Caco-2 (cell line): Measurements from ENCODE around the gene SLC25A26. TPM values are rescaled to one million over a fixed set of nuclear protein-coding genes. Genes with fewer than 3 reads are reported as not detected.

Experiments
- BruUV-seq: library from RNA; stranded (reverse); fragments of 400-500 nt; replicated peaks from 2 replicates; lab custom pipeline; 2021; lab: Mats Ljungman, UMichigan
- CTCF ChIA-PET: fragments of 300-600 bp; sonication (Branson Sonifier 250); formaldehyde crosslinking; loops from one replicate; lab custom pipeline; 2022; ENCODE audit warnings: antibody characterized with exemption; lab: Charles Lee
- POLR2A ChIA-PET: fragments of 300-600 bp; sonication (Branson Sonifier 250); formaldehyde crosslinking; loops from one replicate; lab custom pipeline; 2022; ENCODE audit warnings: antibody characterized with exemption; lab: Charles Lee
- DNase-seq, 2 experiments: peaks; one replicate each; pipeline versions ENCODE4 v3.0.0 to v3.0.0-alpha.2; 2020 to 2022
- H3K27me3 ChIP-seq: replicated peaks from 2 replicates; pipeline ENCODE4 v1.6.0; 2011; ENCODE audit warnings: low read length; ENCODE audit not compliant: control insufficient read depth, insufficient read depth
- H3K36me3 ChIP-seq: 2 replicates; pipeline ENCODE4 v1.5.1; 2011; ENCODE audit warnings: low read length; ENCODE audit not compliant: control insufficient read depth, insufficient read depth
- H3K4me1 ChIP-seq: fragments of 250-450 bp; sonication (Bioruptor Pico); 2 replicates; pipeline ENCODE4 v1.5.1; 2020; ENCODE audit warnings: mild to moderate bottlenecking
- H3K4me3 ChIP-seq: 2 replicates; pipeline ENCODE4 v1.5.1; 2011; ENCODE audit warnings: low read depth, mild to moderate bottlenecking, control low read depth, low read length
- H3K9me3 ChIP-seq: fragments of 250-450 bp; sonication (Bioruptor Pico); 2 replicates; pipeline ENCODE4 v1.5.1; 2020; ENCODE audit warnings: mild to moderate bottlenecking, moderate library complexity
- H3K27ac Mint-ChIP-seq: one replicate; pipeline ENCODE4 v1.8.0; 2022; ENCODE audit warnings: mixed read lengths; ENCODE audit not compliant: unreplicated experiment
- H3K27me3 Mint-ChIP-seq: one replicate; pipeline ENCODE4 v1.8.0; 2022; ENCODE audit warnings: mixed read lengths; ENCODE audit not compliant: insufficient read depth, unreplicated experiment
- H3K36me3 Mint-ChIP-seq: one replicate; pipeline ENCODE4 v1.8.0; 2022; ENCODE audit warnings: mild to moderate bottlenecking, mixed read lengths; ENCODE audit not compliant: insufficient read depth, unreplicated experiment
- H3K4me1 Mint-ChIP-seq: one replicate; pipeline ENCODE4 v1.8.0; 2022; ENCODE audit warnings: low read depth, mixed read lengths; ENCODE audit not compliant: unreplicated experiment
- H3K4me3 Mint-ChIP-seq: one replicate; pipeline ENCODE4 v1.8.0; 2022; ENCODE audit warnings: mild to moderate bottlenecking, moderate library complexity, mixed read lengths; ENCODE audit not compliant: unreplicated experiment
- H3K9me3 Mint-ChIP-seq: one replicate; pipeline ENCODE4 v1.8.0; 2022; ENCODE audit warnings: mixed read lengths; ENCODE audit not compliant: unreplicated experiment
- intact Hi-C: fragments of 100-400 bp; cut with micrococcal nuclease; formaldehyde crosslinking; loops from one replicate; pipeline ENCODE4 v1.10.0; 2022; ENCODE audit not compliant: unreplicated experiment
- total RNA-seq: library from RNA; stranded (reverse); gene quantifications from 2 replicates; pipeline ENCODE4 v1.2.3, GENCODE V29; 2022
- TF ChIP-seq, protein P1 (sequence below), 2 experiments: fragments of 200-600 bp in 1 of 2; IDR thresholded peaks; 1 replicate in 1 of 2; 2 replicates in 1 of 2; pipeline versions ENCODE4 v1.5.1 to v1.8.0; 2011 to 2022; ENCODE audit warnings: antibody characterized with exemption in 1 of 2, control low read depth in 1 of 2, inconsistent platforms in 1 of 2, low read depth in 1 of 2, low read length in 1 of 2, mild to moderate bottlenecking in 1 of 2, moderate library complexity in 1 of 2; ENCODE audit not compliant: insufficient read depth in 1 of 2, severe bottlenecking in 1 of 2, unreplicated experiment in 1 of 2

SLC25A26 gene
- total RNA-seq, 1 experiment from 2014 or later: 25.4 TPM

DNA sequence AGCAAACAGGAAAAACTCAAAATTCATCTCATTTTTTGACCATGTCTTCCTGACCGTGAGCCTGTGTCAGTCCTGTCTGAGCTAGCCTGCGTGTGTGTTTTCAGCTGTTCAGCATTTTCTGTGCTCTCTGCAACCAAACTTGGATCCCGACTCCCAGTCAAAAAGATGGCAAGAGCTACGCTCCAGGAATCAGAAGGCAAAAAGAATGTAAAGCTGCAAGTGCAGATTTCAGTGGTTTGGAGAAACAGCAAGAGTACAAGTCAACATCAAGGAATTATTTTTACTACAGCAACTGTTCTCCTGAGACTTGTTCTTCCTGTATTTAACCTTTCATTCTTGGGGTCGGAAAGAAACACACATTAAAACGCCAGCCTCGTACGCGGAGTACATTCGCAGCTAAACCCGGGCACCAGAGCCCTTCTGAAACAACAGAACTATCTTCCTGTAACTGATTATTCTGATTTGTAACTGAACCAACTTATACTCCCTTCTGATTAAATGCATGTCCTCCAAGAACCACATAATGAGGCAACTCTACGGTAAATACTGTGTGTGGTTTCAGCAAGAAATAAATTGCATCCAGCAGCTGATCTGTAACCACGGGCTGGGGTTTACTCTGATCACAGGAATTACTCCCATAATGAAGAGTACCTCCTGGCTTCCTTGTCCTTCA lies 172.7 kb downstream of the SLC25A26 start:
- Histone ChIP-seq H3K27me3 (no peaks in the 10 kb centered on the region), H3K4me1 (no peaks in the 10 kb centered on the region), H3K36me3 (peaks cover 5% of the 10 kb centered on the region), H3K9me3 (no peaks in the 10 kb centered on the region), H3K4me3 (no peak overlapping the region)
- Mint-ChIP-seq H3K27ac (no peak overlapping the region), H3K27me3 (no peaks in the 10 kb centered on the region), H3K4me3 (no peak overlapping the region), H3K36me3 (peaks cover 57% of the 10 kb centered on the region), H3K4me1 (no peaks in the 10 kb centered on the region), H3K9me3 (no peaks in the 10 kb centered on the region)
- no TSS peak for BruUV-seq
- TF ChIP-seq, protein P1, sequence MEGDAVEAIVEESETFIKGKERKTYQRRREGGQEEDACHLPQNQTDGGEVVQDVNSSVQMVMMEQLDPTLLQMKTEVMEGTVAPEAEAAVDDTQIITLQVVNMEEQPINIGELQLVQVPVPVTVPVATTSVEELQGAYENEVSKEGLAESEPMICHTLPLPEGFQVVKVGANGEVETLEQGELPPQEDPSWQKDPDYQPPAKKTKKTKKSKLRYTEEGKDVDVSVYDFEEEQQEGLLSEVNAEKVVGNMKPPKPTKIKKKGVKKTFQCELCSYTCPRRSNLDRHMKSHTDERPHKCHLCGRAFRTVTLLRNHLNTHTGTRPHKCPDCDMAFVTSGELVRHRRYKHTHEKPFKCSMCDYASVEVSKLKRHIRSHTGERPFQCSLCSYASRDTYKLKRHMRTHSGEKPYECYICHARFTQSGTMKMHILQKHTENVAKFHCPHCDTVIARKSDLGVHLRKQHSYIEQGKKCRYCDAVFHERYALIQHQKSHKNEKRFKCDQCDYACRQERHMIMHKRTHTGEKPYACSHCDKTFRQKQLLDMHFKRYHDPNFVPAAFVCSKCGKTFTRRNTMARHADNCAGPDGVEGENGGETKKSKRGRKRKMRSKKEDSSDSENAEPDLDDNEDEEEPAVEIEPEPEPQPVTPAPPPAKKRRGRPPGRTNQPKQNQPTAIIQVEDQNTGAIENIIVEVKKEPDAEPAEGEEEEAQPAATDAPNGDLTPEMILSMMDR (IDR thresholded peaks at IDR 0.05; ENCODE audit: insufficient read depth in 1 of 2, low read depth in 1 of 2, low read length in 1 of 2, severe bottlenecking in 1 of 2, unreplicated experiment in 1 of 2): no peak
- no peak for DNase-seq
- POLR2A ChIA-PET: no interaction called here
- CTCF ChIA-PET: no interaction called here
- intact Hi-C loops: no loop called here

DNA sequence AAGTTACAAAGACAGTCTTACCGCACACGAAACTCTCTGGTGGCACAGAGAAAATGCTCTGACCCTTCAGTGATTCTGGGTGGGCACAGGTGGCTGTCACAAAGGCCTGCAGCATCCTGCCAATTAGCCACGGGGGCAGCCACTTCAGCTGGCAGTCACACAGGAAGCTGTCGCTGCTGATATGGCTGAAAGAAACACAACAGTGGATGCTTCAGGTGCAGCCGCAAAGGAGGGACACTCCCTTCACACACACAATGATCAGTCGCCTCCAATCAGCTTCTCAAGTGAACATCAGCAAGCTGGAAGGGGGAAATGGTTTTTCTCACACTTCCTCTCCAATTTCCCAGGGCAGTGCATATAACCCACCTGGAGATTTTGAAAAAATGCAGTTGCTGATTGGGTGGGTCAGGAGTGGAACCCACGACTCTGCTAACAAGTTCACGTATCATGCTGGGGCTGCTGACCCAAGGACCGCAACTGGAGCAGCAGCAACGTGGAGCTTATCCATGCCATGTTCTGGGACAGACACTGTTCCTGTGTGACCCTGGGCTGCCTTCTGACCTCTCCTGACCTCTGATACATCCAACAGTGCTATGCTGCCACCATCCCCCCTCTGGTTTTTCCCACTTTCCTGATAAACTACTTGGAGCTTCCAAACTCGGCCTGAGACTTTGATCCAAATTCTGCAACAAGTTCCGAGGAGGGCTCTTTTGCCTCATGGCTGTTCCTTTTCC lies 173.4 kb downstream of the SLC25A26 start:
- Histone ChIP-seq H3K4me3 (no peak overlapping the region), H3K36me3 (peaks cover 5% of the 10 kb centered on the region), H3K4me1 (no peaks in the 10 kb centered on the region), H3K27me3 (no peaks in the 10 kb centered on the region), H3K9me3 (no peaks in the 10 kb centered on the region)
- H3K27me3 Mint-ChIP-seq: no peaks in the 10 kb centered on the region
- no TSS peak for BruUV-seq
- no peaks in the 10 kb centered on the region for H3K4me1 Mint-ChIP-seq
- ChIA-PET POLR2A (no interaction called here), CTCF (no interaction called here)
- peaks cover 62% of the 10 kb centered on the region for H3K36me3 Mint-ChIP-seq
- H3K4me3 Mint-ChIP-seq: no peak overlapping the region
- TF ChIP-seq, protein P1 (IDR thresholded peaks at IDR 0.05; ENCODE audit: insufficient read depth in 1 of 2, low read depth in 1 of 2, low read length in 1 of 2, severe bottlenecking in 1 of 2, unreplicated experiment in 1 of 2): no peak
- intact Hi-C loops: no loop called here
- peak overlapping the region; percentile 42 for H3K27ac Mint-ChIP-seq
- no peak for DNase-seq
- no peaks in the 10 kb centered on the region for H3K9me3 Mint-ChIP-seq

DNA sequence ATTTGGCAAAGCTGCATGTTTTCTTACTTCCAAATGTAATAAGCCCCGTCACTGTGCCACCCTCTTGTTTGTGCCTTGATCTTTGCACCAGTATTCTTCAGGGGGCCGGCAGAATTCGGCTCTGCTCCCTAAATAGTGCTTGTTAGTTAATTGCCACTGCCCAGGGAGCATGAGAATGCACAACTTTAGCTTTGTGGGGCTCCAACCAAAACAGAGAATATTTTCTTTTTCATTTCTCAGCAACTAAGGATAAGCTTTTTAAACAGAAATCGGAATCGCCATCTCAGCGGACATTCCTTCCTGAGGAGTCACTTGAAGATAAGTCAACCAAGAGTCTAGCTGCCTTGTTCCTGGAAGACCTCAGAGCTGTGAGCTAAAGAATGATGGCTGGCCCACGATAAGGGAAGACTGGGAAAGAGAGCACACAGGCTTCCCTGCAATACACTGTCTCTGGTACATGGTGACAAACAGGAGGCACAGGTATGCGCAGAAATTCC lies 174.0 kb downstream of the SLC25A26 start:
- DNase-seq: no peak
- intact Hi-C loops: no loop called here
- H3K27me3 ChIP-seq: no peaks in the 10 kb centered on the region
- H3K4me3 ChIP-seq: no peak overlapping the region
- H3K9me3 ChIP-seq: no peaks in the 10 kb centered on the region
- H3K27me3 Mint-ChIP-seq: no peaks in the 10 kb centered on the region
- H3K4me1 ChIP-seq: no peaks in the 10 kb centered on the region
- H3K27ac Mint-ChIP-seq: peak overlapping the region; percentile 42
- H3K36me3 ChIP-seq: peaks cover 5% of the 10 kb centered on the region
- H3K4me1 Mint-ChIP-seq: no peaks in the 10 kb centered on the region
- ChIA-PET CTCF (no interaction called here), POLR2A (no interaction called here)
- no peaks in the 10 kb centered on the region for H3K9me3 Mint-ChIP-seq
- peaks cover 62% of the 10 kb centered on the region for H3K36me3 Mint-ChIP-seq
- TF ChIP-seq, protein P1 (IDR thresholded peaks at IDR 0.05; ENCODE audit: insufficient read depth in 1 of 2, low read depth in 1 of 2, low read length in 1 of 2, severe bottlenecking in 1 of 2, unreplicated experiment in 1 of 2): no peak
- no peak overlapping the region for H3K4me3 Mint-ChIP-seq
- BruUV-seq: no TSS peak
